HepG2 (cell line): ENCODE results near the gene FAM124B. TPM values are rescaled to one million over a fixed set of nuclear protein-coding genes. Genes with fewer than 3 reads are reported as not detected.

Source experiments
- ATF5 ChIP-seq: sonication (generic); formaldehyde crosslinking; IDR thresholded peaks from 2 replicates; pipeline ENCODE4 v1.4.0; 2020; ENCODE audit warnings: mild to moderate bottlenecking, low read depth, missing genetic modification reagents
- MAZ ChIP-seq, 2 experiments: sonication (generic) in 1 of 2; formaldehyde crosslinking in 1 of 2; IDR thresholded peaks; 2 replicates each; pipeline versions ENCODE4 v1.5.0 to v1.6.1; 2012 to 2020; ENCODE audit warnings: low read depth in 2 of 2, mild to moderate bottlenecking in 2 of 2, borderline replicate concordance in 1 of 2, improper control_type of control experiment in 1 of 2, low read length in 1 of 2, missing genetic modification reagents in 1 of 2, moderate library complexity in 1 of 2
- MYC ChIP-seq: sonication (generic); formaldehyde crosslinking; IDR thresholded peaks from 2 replicates; pipeline ENCODE4 v1.9.0; 2021; ENCODE audit warnings: missing genetic modification reagents, borderline replicate concordance
- SKIL ChIP-seq: sonication (generic); formaldehyde crosslinking; IDR thresholded peaks from 2 replicates; pipeline ENCODE4 v1.8.0; 2022; ENCODE audit warnings: missing genetic modification reagents, mild to moderate bottlenecking, moderate library complexity, borderline replicate concordance
- SP140L ChIP-seq: sonication (generic); formaldehyde crosslinking; IDR thresholded peaks from 2 replicates; pipeline ENCODE4 v1.4.0; 2020; ENCODE audit warnings: missing genetic modification reagents, borderline replicate concordance
- THAP8 ChIP-seq: sonication (generic); formaldehyde crosslinking; IDR thresholded peaks from 2 replicates; pipeline ENCODE4 v1.5.1; 2020; ENCODE audit warnings: missing genetic modification reagents, mild to moderate bottlenecking, borderline replicate concordance
- TIGD3 ChIP-seq: sonication (generic); formaldehyde crosslinking; IDR thresholded peaks from 2 replicates; pipeline ENCODE4 v1.5.1; 2020; ENCODE audit warnings: mild to moderate bottlenecking, missing genetic modification reagents, borderline replicate concordance
- ZNF572 ChIP-seq: sonication (generic); formaldehyde crosslinking; IDR thresholded peaks from 2 replicates; pipeline ENCODE4 v1.5.1; 2020; ENCODE audit warnings: mild to moderate bottlenecking, missing genetic modification reagents
- ZNF878 ChIP-seq: sonication (generic); formaldehyde crosslinking; IDR thresholded peaks from 2 replicates; pipeline ENCODE4 v1.8.1; 2023; ENCODE audit warnings: mild to moderate bottlenecking, missing genetic modification reagents, moderate library complexity
- polyA plus RNA-seq, 8 experiments: library from polyadenylated mRNA; depleted of rRNA in 3 of 8; stranded (reverse) in 7 of 8; unstranded in 1 of 8; fragments of >200 nt; fragmentation: Illumina TruSeq in 4 of 8; extraction: Trizol in 4 of 8; gene quantifications; 2 replicates each; pipeline versions ENCODE4 v1.2.1 to v1.2.3, GENCODE V29; 2011 to 2016; ENCODE audit warnings: low read depth in 4 of 8, missing spikeins in 1 of 8, mixed read lengths in 1 of 8; ENCODE audit not compliant: insufficient read depth in 1 of 8
- total RNA-seq, 5 experiments: library from RNA; depleted of rRNA; stranded (reverse); fragments of >200 nt; fragmentation: Illumina TruSeq; extraction: Trizol; gene quantifications; 2 replicates each; pipeline ENCODE4 v1.2.3, GENCODE V29; 2016; ENCODE audit warnings: low read depth in 1 of 5

The FAM124B gene
- total and polyA plus RNA-seq, 2 of the 13 experiments (the other 11 are each of a cell fraction or from before 2014, with no cell fraction given): not detected

GRCh38 chr2:224377751-224378700 lies 23.9 kb downstream of the FAM124B start (continued):
- TF ChIP-seq SKIL (CRISPR knock-in tag) (no peak), ZNF878 (no peak), ATF5 (no peak), SP140L (CRISPR knock-in tag) (no peak), THAP8 (CRISPR knock-in tag) (no peak), MYC (CRISPR knock-in tag) (no peak), MAZ (IDR thresholded peaks at IDR 0.05; ENCODE audit: borderline replicate concordance, low read depth, low read length) (no peak), MAZ (CRISPR knock-in tag; IDR thresholded peaks at IDR 0.05; ENCODE audit: low read depth) (no peak), TIGD3 (CRISPR knock-in tag) (no peak), ZNF572 (no peak)
